GM19035 (cell line): ENCODE measurements around the gene TSPAN18.

ENCODE experiments used
- ATAC-seq: cut with Tn5 transposase; IDR thresholded peaks from one replicate; pipeline ENCODE4 v1.9.1; 2021; ENCODE audit not compliant: unreplicated experiment

Gene TSPAN18

GRCh38 chr11:44817207-44817949 is 90.6 kb downstream of the TSPAN18 start:
- ATAC-seq: no peak

GRCh38 chr11:44818110-44818509 is 91.3 kb downstream of the TSPAN18 start:
- ATAC-seq: no peak

- no peak for ATAC-seq
These were observed 92.6 kb downstream of the TSPAN18 start for GRCh38 chr11:44819346-44819745.

- ATAC-seq: no peak
These were observed 95.6 kb downstream of the TSPAN18 start for GRCh38 chr11:44822369-44822768.

- no peak for ATAC-seq
These were observed 96.2 kb downstream of the TSPAN18 start for GRCh38 chr11:44823006-44823405.

- no peak for ATAC-seq
These were observed 97.1 kb downstream of the TSPAN18 start for GRCh38 chr11:44823868-44824267.

- ATAC-seq: no peak
These were observed 97.5 kb downstream of the TSPAN18 start for GRCh38 chr11:44824300-44824704.

- ATAC-seq: no peak
These were observed 98.5 kb downstream of the TSPAN18 start for GRCh38 chr11:44825058-44825785.

GRCh38 chr11:44826922-44827643 is 100.3 kb downstream of the TSPAN18 start:
- ATAC-seq: no peak

- no peak for ATAC-seq
These were observed 101.5 kb downstream of the TSPAN18 start for GRCh38 chr11:44828296-44828695.

GRCh38 chr11:44829838-44830237 is 103.1 kb downstream of the TSPAN18 start:
- no peak for ATAC-seq

- no peak for ATAC-seq
These were observed 105.0 kb downstream of the TSPAN18 start for GRCh38 chr11:44831605-44832394.

GRCh38 chr11:44832452-44832851 is 105.7 kb downstream of the TSPAN18 start:
- ATAC-seq: no peak

GRCh38 chr11:44833221-44833876 is 106.6 kb downstream of the TSPAN18 start:
- ATAC-seq: no peak

GRCh38 chr11:44833877-44834452 is 107.2 kb downstream of the TSPAN18 start:
- ATAC-seq: no peak

- ATAC-seq: no peak
These were observed 108.1 kb downstream of the TSPAN18 start for GRCh38 chr11:44834846-44835245.

GRCh38 chr11:44835296-44835695 is 108.5 kb downstream of the TSPAN18 start:
- ATAC-seq: no peak

- no peak for ATAC-seq
These were observed 109.2 kb downstream of the TSPAN18 start for GRCh38 chr11:44835938-44836337.

- no peak for ATAC-seq
These were observed 110.9 kb downstream of the TSPAN18 start for GRCh38 chr11:44837661-44838060.

GRCh38 chr11:44839458-44840084 is 112.8 kb downstream of the TSPAN18 start:
- no peak for ATAC-seq
